Choroid plexus epithelial cell (primary cell): ENCODE results near the gene KRT4.

Experiments
- DNase-seq: peaks from one replicate; pipeline ENCODE4 v3.0.0-alpha.2; 2010; ENCODE audit warnings: low read depth
- H3K4me3 ChIP-seq: 2 replicates; pipeline ENCODE4 v1.5.1; 2011; ENCODE audit warnings: low read depth, mild to moderate bottlenecking, control low read depth, low read length, moderate library complexity
- TF ChIP-seq, protein P1 (sequence below): conservative IDR thresholded peaks from 2 replicates; pipeline ENCODE4 v1.5.1; 2011; ENCODE audit warnings: low read depth, mild to moderate bottlenecking, control low read depth, inconsistent platforms, low read length, moderate library complexity

KRT4 gene

DNA sequence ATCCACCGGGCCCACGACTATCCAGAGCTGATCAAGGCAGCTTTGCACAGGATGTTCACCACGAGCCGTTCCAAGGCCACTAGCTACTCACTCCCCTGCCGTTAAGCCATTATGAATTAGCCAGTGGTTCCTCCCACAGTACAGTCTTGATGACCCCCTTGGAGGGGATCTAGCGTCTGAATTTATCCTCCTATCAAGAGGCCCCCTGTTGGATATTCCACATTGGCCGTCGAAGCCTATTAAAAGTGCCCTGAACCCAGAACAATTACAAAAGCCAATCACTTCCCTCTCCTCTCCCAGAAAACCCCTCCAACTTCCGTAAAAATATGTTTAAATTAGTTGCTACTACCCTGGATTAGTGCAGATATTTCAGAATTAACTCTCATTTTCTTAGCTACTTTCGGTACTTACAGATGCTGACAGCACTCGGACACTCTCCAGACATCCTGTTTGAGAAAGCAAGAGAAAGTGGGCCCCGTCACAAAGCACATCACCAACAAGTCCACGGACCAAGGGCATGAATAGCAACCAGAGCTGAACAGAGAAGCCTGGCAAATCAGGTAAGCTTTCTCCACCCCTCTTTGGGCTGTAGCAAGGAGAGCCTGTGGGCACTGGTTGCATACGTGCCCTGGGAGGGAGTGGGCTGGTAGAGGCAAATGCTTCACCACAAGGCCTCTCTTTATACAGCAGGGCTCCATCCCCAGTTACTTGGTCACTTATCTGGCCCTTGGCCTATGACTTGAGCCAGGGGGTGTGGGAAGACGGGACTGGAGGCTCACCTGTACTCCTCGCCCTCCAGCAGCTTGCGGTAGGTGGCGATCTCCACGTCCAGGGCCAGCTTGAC is 23.3 kb downstream of the KRT4 start:
- TF ChIP-seq, protein P1, sequence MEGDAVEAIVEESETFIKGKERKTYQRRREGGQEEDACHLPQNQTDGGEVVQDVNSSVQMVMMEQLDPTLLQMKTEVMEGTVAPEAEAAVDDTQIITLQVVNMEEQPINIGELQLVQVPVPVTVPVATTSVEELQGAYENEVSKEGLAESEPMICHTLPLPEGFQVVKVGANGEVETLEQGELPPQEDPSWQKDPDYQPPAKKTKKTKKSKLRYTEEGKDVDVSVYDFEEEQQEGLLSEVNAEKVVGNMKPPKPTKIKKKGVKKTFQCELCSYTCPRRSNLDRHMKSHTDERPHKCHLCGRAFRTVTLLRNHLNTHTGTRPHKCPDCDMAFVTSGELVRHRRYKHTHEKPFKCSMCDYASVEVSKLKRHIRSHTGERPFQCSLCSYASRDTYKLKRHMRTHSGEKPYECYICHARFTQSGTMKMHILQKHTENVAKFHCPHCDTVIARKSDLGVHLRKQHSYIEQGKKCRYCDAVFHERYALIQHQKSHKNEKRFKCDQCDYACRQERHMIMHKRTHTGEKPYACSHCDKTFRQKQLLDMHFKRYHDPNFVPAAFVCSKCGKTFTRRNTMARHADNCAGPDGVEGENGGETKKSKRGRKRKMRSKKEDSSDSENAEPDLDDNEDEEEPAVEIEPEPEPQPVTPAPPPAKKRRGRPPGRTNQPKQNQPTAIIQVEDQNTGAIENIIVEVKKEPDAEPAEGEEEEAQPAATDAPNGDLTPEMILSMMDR = no peak
- DNase-seq = no peak
- H3K4me3 ChIP-seq = no peak overlapping the region

DNA sequence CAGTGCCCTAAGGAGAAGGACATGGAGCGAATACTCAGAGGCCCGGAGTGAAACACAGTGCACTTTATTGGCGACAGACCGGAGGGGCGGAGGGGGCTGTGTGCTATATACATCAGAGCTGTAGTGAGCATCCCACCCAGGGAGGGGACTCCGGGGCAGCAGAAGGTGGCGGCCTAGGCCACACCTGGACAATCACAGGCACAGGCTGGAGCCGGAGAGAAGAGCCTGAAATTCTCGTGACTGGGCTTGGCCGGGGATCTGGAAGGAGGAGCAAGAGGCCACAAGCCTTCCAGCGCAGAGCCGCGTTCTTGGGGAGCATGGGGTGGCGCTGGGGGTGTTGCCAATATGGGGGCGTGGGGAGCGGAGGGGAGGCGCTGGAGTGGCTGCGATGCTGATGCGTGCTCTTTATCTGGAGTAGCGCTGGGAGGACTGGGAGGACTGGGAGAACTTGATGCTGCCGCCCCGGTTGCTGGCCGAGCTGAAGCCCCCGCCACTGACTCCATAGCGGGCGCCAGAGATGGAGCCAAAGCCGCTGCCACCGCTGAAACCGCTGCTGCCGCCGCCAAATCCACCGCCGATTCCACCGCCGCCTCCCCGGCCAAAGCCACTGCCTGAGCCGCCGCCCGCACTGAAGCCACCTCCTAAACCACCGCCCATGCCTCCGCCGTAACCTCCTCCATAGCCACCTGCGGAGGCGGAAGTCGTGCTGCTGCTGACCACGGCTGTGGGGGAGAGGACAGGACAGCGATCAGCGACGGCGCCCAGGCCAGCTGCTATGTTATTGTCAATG is 24.1 kb downstream of the KRT4 start:
- TF ChIP-seq, protein P1 = no peak
- H3K4me3 ChIP-seq = no peak overlapping the region
- DNase-seq = no peak

DNA sequence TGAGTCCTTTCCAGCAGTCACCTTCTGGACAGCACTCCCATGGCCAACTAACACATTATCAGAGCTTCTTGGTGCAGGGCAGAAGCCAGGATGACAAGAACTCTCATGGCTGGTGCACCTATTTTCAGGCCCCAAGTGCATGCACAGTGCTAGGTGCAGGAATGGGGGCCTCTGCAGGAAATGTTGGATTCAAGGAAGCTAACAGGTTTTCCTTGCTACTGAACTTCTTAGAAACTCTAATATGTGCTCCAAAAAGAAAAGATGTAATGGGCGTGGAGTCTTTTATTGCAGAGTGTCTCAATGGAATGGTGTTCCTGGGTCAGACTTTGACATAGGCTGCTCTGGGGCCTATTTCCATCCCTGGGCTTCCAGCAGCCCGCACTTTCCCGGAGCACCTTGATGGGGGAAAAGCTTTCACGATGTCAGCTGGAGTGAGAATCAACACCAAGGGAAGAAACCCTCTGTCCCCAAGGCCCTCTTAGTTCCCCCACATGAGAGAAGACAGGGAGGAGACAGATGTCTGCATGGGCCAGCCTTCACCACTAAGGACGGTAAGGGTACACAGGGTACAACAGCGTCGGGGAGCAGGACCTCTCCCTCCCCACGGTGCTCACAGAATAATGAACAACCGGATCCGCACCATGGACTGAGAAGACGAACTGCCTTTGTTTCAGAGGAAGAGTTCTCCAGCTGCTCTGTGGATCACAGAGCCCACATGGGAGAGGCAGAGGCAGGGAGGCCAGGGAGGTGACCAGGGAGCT is 24.9 kb downstream of the KRT4 start:
- no peak for DNase-seq
- TF ChIP-seq, protein P1 = no peak
- H3K4me3 ChIP-seq = no peak overlapping the region

GRCh38 chr12:52788192-52788875 is 25.6 kb downstream of the KRT4 start:
- DNase-seq = no peak
- no peak overlapping the region for H3K4me3 ChIP-seq
- TF ChIP-seq, protein P1 = no peak

DNA sequence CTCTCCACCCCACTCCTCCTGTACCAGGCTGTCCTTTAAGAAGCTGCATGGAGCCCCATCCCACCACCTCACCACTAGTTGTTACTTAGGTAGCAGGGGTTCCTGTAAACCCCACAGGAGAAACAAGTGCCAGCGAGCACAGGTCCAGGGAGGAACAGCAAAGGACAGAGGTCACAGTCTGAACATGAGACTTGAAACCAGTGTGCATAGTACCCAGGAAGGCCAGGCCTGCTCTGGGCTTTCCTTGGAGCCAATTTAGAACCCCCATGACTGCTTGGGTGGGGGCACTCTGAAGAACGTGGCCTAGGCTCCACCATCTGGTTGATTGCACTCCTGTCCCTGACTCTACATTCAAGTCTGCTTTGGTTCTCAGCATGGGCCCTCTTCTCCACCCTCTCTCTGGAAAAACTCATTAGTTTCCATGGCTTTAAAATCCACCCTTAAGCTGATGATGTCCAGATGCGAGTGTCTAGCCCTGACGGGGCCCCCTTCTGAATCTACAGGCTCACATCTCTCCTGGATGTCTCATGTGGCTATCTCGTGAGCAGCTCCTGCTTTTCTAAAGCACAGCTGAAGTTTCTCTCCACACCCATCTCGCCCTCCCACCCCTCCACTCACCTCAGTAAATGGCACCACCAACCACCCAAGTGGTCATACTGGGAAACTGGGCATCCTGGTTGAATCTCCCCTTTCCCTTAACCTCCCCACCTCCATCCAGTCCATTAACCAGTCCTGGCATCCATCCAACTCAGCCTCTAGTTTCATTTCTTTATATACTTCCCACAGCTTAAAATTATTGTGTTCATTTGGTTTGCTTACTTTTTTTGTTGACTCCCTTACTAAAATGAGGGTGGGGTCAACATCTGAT is 26.4 kb downstream of the KRT4 start:
- no peak overlapping the region for H3K4me3 ChIP-seq
- TF ChIP-seq, protein P1 = no peak
- DNase-seq = no peak

- no peak overlapping the region for H3K4me3 ChIP-seq
- TF ChIP-seq, protein P1 = no peak
- DNase-seq = no peak
Observed at GRCh38 chr12:52784909-52785308, 29.0 kb downstream of the KRT4 start.
